Mucosa of descending colon (tissue), 3 donors: ENCODE results near the gene RPGRIP1. TPM values are rescaled to one million over a fixed set of nuclear protein-coding genes. Genes with fewer than 3 reads are reported as not detected.
"Not testable (repeated sequence)": the region's sequence is repeated elsewhere in the genome, so short reads cannot be mapped to it uniquely, and the experiment has no call there.

Source experiments
- ATAC-seq: fragments of 200-7000 bp; cut with Tn5 transposase; one replicate; pipeline ENCODE4 v1.9.1; 2020; ENCODE audit warnings: mild to moderate bottlenecking, moderate library complexity
- DNase-seq, 3 donors: peaks; one replicate each; pipeline ENCODE4 v3.0.0-alpha.2; 2020
- H3K36me3 ChIP-seq: fragments of 200-600 bp; one replicate; pipeline ENCODE4 v1.8.0; 2021; ENCODE audit warnings: low read depth, mild to moderate bottlenecking
- H3K4me1 ChIP-seq: fragments of 200-600 bp; one replicate; pipeline ENCODE4 v1.8.0; 2021; ENCODE audit warnings: low read depth, mild to moderate bottlenecking
- H3K4me3 ChIP-seq: fragments of 200-600 bp; one replicate; pipeline ENCODE4 v1.8.0; 2021; ENCODE audit warnings: mild to moderate bottlenecking
- H3K9me3 ChIP-seq: fragments of 200-600 bp; one replicate; pipeline ENCODE4 v1.8.0; 2021; ENCODE audit warnings: mild to moderate bottlenecking
- CTCF ChIP-seq: fragments of 200-600 bp; IDR thresholded peaks from one replicate; pipeline ENCODE4 v1.8.0; 2022; ENCODE audit warnings: antibody characterized with exemption, mild to moderate bottlenecking
- intact Hi-C, 2 donors: fragments of 100-400 bp; cut with DNase I in 1 of 2; cut with micrococcal nuclease in 1 of 2; formaldehyde crosslinking; loops; one replicate each; pipeline versions ENCODE4 v1.11.0 to v1.11.1; 2022; cut with DNase I, micrococcal nuclease
- total RNA-seq, 3 donors: library from RNA; stranded (reverse); fragmentation: NEBNext Ultra II Directional in 2 of 3; extraction: Animal tissue kit (Norgen Biotek cat#: 25700) in 2 of 3; gene quantifications; one replicate each; pipeline versions ENCODE4 v1.2.1 to v1.2.4, GENCODE V29; 2021 to 2023
- donor health status: DM: no; HTN: no; CAD: no; lungs with moderate emphysema.
- donor health status: DM: no; HTN: no; CAD: no.
- donor health status: DM: no; HTN: yes; CAD: no.

The RPGRIP1 gene
- total RNA-seq, 3 donors from 2014 or later, result 0.09 to 0.20 TPM; not detected in 1

GRCh38 chr14:21287168-21287567, 7.3 kb downstream of the RPGRIP1 start:
- H3K4me3 ChIP-seq, result no peak overlapping the region
- no peaks in the 10 kb centered on the region for H3K4me1 ChIP-seq
- DNase-seq (no peak), ATAC-seq (no peak)
- TF ChIP-seq CTCF, result no peak
- intact Hi-C loops, result no loop called here
- H3K9me3 ChIP-seq, result no peaks in the 10 kb centered on the region
- H3K36me3 ChIP-seq, result no peaks in the 10 kb centered on the region

GRCh38 chr14:21294026-21294425, 14.1 kb downstream of the RPGRIP1 start:
- intact Hi-C loops, H3K36me3 ChIP-seq, H3K9me3 ChIP-seq, ATAC-seq, H3K4me1 ChIP-seq, H3K4me3 ChIP-seq, DNase-seq: not testable (repeated sequence)

- Histone ChIP-seq H3K36me3 (no peaks in the 10 kb centered on the region), H3K4me1 (peaks cover 5% of the 10 kb centered on the region), H3K9me3 (no peaks in the 10 kb centered on the region), H3K4me3 (no peak overlapping the region)
- no peak for TF ChIP-seq CTCF
- intact Hi-C loops, result no loop called here
- ATAC-seq (no peak), DNase-seq (no peak)
These were observed 18.5 kb downstream of the RPGRIP1 start for GRCh38 chr14:21298358-21298757.

GRCh38 chr14:21299562-21300130, 19.8 kb downstream of the RPGRIP1 start:
- intact Hi-C loops, result no loop called here
- no peak for ATAC-seq

GRCh38 chr14:21300892-21301291, 21.0 kb downstream of the RPGRIP1 start:
- Histone ChIP-seq H3K4me1 (peaks cover 5% of the 10 kb centered on the region), H3K36me3 (no peaks in the 10 kb centered on the region), H3K9me3 (no peaks in the 10 kb centered on the region), H3K4me3 (no peak overlapping the region)
- intact Hi-C loops, result no loop called here
- no peak for TF ChIP-seq CTCF
- ATAC-seq (peak; percentile 70), DNase-seq (peak; percentile 39 to 54 (median 53))

More at GRCh38 chr14:21299562-21300130, 19.8 kb downstream of the RPGRIP1 start:
- Histone ChIP-seq H3K4me3 (no peak overlapping the region), H3K4me1 (peaks cover 5% of the 10 kb centered on the region), H3K9me3 (no peaks in the 10 kb centered on the region), H3K36me3 (no peaks in the 10 kb centered on the region)
- no peak for DNase-seq
- no peak for TF ChIP-seq CTCF

GRCh38 chr14:21302013-21302835, 22.3 kb downstream of the RPGRIP1 start:
- DNase-seq, result no peak

GRCh38 chr14:21302836-21303140, 22.9 kb downstream of the RPGRIP1 start:
- not testable (repeated sequence) for H3K9me3 ChIP-seq, H3K4me3 ChIP-seq

More at GRCh38 chr14:21302013-21302835, 22.3 kb downstream of the RPGRIP1 start:
- Histone ChIP-seq H3K9me3 (no peaks in the 10 kb centered on the region), H3K4me3 (no peak overlapping the region), H3K4me1 (peaks cover 5% of the 10 kb centered on the region), H3K36me3 (no peaks in the 10 kb centered on the region)
- ATAC-seq, result no peak
- TF ChIP-seq CTCF, result no peak
- intact Hi-C loops, result no loop called here

More at GRCh38 chr14:21302836-21303140, 22.9 kb downstream of the RPGRIP1 start:
- intact Hi-C loops, DNase-seq, H3K36me3 ChIP-seq, H3K4me1 ChIP-seq, ATAC-seq: not testable (repeated sequence)
